NCI-H82 treated with DMSO at 0.1 percent for 48 hours (cell line): Measurements from ENCODE around the gene SLC16A9.
A peak's percentile ranks its signal among the peaks of the same experiment; 100 is the strongest.
"Not testable (repeated sequence)": the region's sequence is repeated elsewhere in the genome, so short reads cannot be mapped to it uniquely, and the experiment has no call there.

ENCODE experiments used
- DNase-seq: peaks from one replicate; lab custom pipeline; 2025; ENCODE audit not compliant: unreplicated experiment; lab: John Stamatoyannopoulos, UW

SLC16A9 gene

GRCh38 chr10:59709395-59710125 is at the start of gene SLC16A9:
TSS of gene SLC16A9 (minus strand) at chr10:59709850. CDS start at chr10:59684291, 25,559 bp downstream.
- peak; percentile 26 for DNase-seq

GRCh38 chr10:59757966-59758365 is 48.3 kb upstream of the SLC16A9 start:
- no peak for DNase-seq

GRCh38 chr10:59754951-59755350 is 45.3 kb upstream of the SLC16A9 start:
- DNase-seq = no peak

GRCh38 chr10:59753267-59753666 is 43.6 kb upstream of the SLC16A9 start, which contains the start of gene MRLN:
TSS of gene MRLN (minus strand) at chr10:59753455.
- DNase-seq = peak; percentile 76

- no peak for DNase-seq
Observed at GRCh38 chr10:59752278-59752940, 42.8 kb upstream of the SLC16A9 start.

GRCh38 chr10:59750155-59750945 is 40.7 kb upstream of the SLC16A9 start:
- no peak for DNase-seq

GRCh38 chr10:59748834-59749233 is 39.2 kb upstream of the SLC16A9 start:
- no peak for DNase-seq

- DNase-seq = no peak
Observed at GRCh38 chr10:59745163-59745650, 35.6 kb upstream of the SLC16A9 start.

GRCh38 chr10:59744762-59745161 is 35.1 kb upstream of the SLC16A9 start:
- DNase-seq = not testable (repeated sequence)

GRCh38 chr10:59744156-59744555 is 34.5 kb upstream of the SLC16A9 start:
- not testable (repeated sequence) for DNase-seq

- no peak for DNase-seq
Observed at GRCh38 chr10:59741583-59741982, 31.9 kb upstream of the SLC16A9 start.

GRCh38 chr10:59741048-59741447 is 31.4 kb upstream of the SLC16A9 start:
- DNase-seq = no peak

GRCh38 chr10:59736749-59737148 is 27.1 kb upstream of the SLC16A9 start:
- no peak for DNase-seq

- DNase-seq = no peak
Observed at GRCh38 chr10:59735296-59735695, 25.6 kb upstream of the SLC16A9 start.

- DNase-seq = no peak
Observed at GRCh38 chr10:59734014-59734462, 24.4 kb upstream of the SLC16A9 start.

- DNase-seq = not testable (repeated sequence)
Observed at GRCh38 chr10:59733321-59734013, 23.8 kb upstream of the SLC16A9 start.

- not testable (repeated sequence) for DNase-seq
Observed at GRCh38 chr10:59732849-59733248, 23.2 kb upstream of the SLC16A9 start.

GRCh38 chr10:59729167-59729566 is 19.5 kb upstream of the SLC16A9 start:
- not testable (repeated sequence) for DNase-seq

- DNase-seq = no peak
Observed at GRCh38 chr10:59724098-59724938, 14.7 kb upstream of the SLC16A9 start.

GRCh38 chr10:59720377-59720776 is 10.7 kb upstream of the SLC16A9 start:
- DNase-seq = no peak
